Left forelimb (tissue), 1 donor: ENCODE measurements around the gene ISG15.

ENCODE experiments used
- DNase-seq: peaks from one replicate; pipeline ENCODE4 v3.0.0-alpha.2; 2018; ENCODE audit warnings: low spot score

The ISG15 gene

GRCh38 chr1:1061682-1062345 is 48.5 kb downstream of the ISG15 start:
- DNase-seq, result no peak

- DNase-seq, result no peak
Observed at GRCh38 chr1:1062348-1063163, 49.3 kb downstream of the ISG15 start.

DNA sequence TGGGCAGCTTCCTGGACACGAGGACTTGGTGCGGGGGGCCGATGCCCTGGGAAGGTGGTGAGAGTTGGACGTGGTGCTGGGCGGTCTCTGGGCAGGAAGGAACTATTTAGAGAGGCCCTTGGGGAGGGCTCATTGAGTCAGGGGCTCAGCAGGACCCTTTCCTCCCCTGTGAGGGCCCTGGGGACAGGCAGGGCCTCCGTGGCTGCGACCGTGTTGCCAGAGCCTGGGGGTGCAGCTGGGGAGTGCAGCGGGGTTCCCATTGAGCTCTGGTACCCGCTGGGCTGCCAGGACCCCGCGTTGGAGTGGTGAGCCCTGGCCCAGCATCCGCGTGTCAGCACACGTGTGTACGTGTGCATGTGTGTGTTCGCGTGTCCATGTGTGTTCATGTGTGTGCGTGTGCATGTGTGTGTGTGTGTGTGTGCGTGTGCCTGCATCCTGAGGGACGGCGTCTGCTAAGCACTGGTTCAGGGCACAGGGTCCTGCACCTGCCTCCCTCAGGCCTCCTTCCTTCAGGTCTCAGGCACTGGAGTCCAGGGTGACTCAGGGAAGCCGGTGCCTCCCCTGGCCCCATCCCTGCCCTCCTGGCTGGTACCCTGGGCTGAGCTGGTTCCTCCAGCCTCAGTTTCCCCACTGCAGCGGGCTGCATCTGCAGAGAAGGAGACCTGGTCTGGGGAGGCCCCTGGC is 50.1 kb downstream of the ISG15 start:
- no peak for DNase-seq
